HG02970 (cell line): Measurements from ENCODE around the gene IGF2.

ENCODE experiments used
- ATAC-seq: cut with Tn5 transposase; IDR thresholded peaks from one replicate; pipeline ENCODE4 v1.9.1; 2021; ENCODE audit warnings: mild to moderate bottlenecking, moderate library complexity, moderate number of reproducible peaks; ENCODE audit not compliant: unreplicated experiment, low FRiP score

The IGF2 gene

DNA sequence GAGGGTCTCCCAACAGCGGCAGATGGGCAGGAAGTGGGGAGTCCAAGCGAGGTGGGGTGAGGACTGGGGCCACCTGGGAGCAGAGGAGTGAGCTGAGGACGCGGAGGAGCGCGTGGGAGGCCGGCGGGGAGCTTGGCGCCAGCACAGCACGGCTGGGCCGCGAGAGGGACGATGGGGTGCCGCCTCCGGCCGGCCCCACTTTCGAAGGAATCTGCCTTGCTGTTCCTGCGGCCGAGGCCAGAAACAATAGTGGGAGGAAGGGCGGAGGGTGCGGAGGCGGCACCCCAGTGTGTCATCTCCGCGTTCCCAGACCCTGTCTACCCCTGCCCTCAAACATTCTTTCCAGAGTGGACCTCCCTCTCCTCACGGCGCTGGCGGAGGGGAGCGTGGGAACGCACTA lies 16.3 kb upstream of the IGF2 start:
- no peak for ATAC-seq

DNA sequence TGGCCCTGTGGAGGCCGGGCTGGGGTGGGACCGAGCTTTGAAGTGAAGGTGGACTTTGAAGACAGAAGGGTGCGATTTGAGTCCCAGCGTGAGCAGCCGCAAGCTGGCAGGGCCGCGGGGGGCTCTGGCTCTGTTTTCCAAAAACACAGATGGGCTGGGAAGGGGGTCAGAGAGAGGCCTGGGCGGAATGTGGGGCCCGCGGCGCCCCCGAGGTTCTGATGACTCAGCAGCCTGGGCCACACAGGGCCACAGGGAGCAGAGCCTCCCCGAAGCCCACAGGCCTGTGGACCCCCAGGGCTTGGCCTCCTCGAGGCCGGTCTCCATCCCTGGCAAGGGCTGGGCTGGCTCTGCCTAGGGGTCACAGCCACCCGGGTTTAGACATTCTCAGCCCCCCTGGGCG lies 15.7 kb upstream of the IGF2 start:
- no peak for ATAC-seq

DNA sequence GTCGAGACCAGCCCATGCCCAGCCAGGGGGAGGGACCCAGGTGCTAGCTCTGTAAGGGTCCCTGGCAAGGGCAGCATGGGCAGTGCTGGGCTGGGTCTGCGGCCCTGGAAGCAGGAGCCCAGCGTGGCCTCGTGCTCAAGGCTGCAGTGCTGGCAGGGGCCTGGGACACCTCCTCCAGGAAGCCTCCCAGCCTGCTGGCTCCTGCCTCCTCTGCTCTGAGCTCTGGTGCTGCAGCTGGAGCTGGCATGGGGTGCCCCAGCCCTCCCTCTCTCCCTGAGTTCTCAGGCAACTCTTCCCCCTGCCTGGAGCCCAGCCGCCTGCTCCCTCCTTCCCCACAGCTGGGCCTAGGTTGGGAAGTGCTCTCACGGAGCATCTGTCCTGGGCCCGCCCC lies 15.0 kb upstream of the IGF2 start:
- no peak for ATAC-seq

DNA sequence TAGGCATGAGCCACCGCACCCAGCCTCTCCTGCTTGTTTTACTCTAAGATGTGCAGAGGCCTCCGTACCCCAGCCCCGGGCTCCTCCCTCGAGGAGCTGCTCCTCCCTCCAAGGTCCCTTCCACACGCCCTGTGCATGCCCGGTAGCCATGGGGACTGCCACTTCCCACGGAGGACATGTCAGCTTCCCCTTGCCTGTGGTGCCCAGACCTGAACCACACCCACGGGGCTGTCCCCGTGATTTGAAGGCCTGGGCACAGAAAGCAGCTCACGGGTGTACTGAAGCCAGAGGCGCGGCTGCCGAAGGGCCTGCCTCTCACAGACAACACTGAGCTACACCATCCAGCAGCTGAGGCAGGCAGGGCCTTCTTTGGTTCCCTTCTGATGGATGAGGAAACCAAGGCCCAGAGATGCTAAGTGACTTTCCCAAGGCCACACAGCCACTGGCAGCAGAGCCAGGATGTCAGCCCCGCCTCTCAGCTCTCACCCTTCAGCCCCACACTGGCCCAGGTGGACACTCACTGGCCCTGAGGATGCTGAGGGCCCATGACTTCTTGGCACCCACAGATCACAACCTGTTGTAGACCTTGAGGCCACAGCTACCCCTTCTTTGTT lies 14.5 kb upstream of the IGF2 start:
- ATAC-seq = no peak

DNA sequence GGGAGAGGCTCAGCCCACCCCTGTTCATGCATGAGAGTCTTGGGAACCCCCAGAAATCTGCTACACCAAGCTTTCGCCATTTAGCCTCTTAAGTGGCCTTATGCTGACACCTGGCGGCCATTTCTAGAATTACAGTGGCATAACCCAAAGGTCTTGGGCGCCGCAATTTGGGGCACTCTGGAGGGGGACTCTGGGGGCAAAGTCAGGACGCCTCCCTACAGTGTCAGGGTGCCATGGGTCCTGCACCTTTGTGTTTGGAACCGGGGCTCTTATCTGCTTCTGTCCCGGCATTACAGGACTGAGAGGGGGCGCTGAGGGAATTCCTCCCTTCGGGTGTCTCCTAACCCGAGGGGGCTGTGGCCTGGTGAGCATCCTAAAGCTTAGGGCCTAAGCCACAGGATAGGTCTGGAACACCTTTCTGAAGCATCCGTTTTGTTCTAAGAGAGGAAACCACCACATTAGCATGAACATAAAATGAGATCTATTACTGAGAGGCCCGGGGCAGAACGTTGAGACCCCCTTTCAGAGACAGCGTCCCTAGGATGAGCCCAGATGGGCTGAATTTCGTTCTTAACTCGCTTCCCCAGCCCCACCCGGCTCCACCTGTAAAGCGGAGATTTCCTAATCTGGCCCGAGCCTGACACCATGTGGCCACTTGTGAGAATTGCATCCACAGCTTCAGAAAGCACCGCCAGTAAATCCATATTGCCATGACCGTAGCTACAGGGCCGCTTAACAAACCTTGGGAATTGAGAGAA lies 12.5 kb upstream of the IGF2 start:
- ATAC-seq = no peak

DNA sequence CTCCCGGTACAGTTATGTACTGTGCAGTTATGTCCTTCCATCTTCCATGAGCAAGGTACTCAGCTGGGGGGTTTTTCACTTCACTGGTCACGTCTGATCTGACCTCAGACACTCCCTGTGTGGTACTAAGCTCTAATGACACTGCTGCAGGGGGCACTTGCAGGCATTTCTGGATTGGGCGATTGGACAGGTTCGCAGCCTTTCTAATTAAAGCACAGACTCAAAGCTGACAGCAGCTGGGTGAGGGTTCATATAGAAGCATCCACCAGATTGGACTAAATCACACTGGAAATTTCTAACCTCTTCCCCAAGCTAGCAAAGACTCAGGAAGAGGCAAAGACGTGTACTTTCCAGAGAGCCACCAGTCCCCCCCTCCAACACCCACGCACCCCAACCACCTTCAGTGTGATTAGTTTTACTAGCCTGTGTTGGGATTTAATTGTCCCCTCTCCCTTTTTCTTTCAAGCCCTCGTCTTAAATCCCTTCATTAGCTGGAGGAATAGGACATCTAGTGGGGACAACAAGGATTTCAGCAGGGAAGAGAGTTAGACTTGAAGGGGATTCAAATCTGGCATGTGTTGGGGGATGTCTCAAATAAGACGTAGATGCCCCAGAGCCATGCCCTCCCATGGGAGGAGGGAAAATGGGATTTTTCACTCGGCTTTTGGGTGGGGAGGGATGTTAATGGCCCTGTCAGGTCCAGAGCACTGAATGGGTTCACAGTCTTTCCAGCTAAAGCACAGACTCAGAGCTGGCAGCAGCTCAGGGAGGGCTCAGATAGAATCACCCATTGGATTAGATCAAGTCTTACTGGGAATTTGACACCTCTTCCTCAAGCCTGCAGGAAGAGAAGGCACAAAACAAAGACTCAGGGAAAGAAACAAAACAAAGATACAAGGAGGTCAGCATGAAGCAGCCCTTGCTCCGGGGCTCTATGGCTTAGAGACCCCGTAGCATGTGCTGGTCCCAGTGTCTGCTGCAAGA lies 11.0 kb upstream of the IGF2 start:
- ATAC-seq = no peak

DNA sequence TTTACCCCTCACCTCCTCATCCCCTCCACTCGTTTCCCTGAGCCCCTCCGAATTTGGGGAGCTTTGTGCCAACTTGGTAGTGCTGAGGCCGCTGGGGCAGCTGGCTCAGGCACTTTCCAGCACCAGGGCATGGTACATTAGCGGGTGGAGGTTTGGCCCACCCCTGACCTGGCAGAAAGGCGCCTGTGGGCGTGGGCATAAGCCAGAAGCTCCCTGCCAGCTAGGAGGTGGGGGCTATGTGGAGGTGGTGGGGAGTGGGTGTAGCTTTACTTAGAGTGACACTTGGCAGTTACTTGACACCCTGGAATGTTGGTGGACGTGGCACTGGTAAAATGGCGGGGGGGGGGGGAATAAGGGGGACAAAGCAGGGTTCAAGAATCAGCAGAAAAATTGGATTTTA lies 10.3 kb upstream of the IGF2 start:
- no peak for ATAC-seq

DNA sequence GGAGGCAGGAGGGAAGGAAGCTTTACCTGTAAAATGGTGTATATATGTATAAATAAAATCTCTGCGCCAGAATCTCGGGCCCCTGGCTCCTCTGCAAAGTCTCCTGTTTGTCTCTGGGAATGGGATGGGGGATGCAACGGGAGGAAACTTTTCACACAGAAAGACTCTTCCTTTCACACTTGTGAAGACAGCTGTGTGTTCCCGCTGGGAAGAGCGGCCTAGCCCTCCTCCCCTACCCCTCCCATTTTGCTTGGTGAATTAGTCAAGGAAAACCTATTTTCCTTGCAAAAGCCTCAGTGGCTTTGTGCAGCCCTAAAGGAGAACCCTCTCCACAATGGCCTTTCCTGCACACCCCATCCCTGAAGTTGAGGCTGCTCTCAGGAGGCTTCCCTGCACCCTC lies 9.4 kb upstream of the IGF2 start:
- no peak for ATAC-seq

DNA sequence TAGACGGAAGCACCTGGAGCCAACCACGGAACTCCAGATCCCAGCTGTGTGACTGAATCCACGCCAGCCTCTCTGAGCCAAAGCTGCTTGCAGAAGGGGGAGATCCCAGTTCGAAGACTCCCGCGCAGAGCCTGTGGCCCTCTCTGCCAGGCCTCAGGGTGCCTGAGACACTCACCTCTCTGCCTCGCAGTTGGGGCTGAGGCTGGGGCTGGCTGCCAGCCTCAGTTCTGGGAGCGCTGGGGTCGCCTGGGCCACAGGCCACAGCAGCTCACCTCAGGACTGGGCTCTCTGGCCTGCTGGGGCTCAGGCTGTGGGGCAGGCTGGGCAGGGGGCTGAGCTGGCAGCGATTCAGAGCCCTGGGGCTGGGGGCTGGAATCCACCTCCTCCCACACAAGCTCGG lies 8.2 kb upstream of the IGF2 start:
- ATAC-seq = no peak

DNA sequence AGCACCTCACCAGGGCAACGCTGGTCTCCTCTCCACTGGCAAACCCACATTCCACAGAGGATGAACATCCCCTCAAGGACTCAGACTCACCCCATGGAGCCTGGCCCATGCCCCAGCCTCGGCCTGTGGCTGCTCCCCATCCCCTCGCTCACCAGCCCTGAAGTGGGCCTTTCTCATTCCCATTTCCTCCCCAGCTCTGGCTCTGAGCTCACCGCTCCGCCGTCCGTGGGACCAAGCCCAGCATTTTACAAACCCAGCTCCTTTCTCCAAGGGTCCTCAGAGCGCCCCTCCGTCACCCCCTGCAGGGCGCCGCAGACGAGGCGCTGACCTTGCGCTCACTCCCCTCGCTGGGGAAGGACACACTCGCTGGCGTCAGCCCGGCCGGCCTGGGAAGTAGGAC lies 6.9 kb upstream of the IGF2 start:
- no peak for ATAC-seq

DNA sequence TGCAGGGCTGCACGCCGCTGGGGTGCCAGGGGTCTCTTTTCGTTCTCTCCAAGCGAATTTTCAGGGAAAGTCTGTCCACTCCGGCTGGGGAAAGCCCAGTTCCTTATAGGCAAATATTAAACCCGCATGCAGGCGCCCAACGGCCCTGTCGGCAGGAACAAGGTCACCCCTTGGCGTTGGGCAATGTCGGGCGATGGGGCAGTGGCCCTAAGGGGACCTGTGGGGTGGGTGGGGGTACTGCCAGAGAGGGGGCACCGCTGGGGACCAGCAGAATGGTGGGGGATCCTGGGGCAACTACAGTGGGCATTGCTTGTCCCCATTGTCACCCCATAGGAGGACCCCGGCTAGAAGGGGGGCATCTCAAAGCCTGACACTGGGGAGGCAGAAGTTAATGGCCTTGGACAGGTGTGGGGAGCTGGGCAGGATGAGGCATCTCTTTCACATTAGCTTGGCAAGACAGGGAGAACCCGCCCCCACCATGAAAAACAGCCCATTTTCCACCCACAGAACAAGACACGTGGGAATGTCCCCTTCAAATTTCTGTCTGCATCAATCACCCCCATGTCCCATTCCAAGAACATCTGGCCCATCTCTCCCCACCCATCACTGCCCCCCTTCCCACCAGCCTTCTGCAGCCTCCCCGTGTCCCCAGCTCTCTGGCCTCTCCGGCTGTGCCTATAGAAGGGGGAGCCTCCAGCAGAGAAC lies 5.5 kb upstream of the IGF2 start:
- no peak for ATAC-seq

DNA sequence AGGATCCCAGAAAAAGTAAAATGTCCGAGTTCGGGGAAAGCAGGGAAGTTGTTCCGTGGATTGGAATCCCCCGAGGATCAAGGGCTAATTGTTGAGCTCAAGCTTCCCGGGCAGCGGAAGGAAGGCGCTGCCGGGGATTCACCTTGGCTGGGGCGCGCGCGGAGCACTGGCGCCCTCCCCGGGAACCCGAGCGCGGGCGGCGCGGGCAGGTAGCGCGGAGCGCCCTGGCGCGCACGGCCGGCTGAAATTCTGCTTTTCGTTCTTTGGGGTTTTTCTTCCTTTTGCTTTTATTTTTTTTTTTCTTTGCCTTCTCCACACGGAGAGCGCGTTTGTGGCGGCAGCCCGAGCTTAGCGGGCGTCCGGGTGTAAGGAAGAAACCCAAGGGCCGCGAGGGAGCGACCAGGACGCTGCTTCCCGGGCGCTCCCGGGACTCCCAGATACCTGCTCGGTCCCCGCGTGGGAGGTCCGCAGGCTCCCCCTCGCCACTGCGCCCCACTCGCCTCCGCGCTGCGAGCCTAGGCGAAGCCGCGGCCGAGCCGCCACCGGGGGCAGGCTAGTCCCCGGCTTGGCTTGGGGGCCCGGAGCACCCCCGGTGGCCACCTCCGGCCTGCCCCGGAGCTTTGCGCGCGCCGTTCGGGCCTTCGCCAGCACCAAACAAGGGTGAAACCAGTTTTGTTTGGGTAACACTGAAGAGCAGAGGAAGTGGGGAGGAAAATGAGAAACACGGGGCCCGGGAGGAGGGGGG lies 4.8 kb upstream of the IGF2 start:
- no peak for ATAC-seq

DNA sequence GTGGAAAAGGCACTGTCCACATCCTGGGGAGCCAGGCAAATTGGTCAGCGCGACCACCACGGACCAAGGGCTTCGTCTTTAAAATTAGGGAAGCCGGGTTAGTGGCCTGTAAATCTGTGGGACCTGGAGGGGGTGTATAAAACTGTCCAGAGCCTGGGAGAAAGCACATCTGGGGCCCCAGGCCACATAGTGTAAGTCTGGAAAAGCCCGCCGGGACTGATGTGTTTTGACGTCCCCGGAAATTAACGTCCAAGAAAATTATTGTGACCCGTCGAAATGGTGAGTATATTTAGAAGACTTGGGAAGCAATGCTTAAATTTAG lies 4.2 kb upstream of the IGF2 start:
- no peak for ATAC-seq

DNA sequence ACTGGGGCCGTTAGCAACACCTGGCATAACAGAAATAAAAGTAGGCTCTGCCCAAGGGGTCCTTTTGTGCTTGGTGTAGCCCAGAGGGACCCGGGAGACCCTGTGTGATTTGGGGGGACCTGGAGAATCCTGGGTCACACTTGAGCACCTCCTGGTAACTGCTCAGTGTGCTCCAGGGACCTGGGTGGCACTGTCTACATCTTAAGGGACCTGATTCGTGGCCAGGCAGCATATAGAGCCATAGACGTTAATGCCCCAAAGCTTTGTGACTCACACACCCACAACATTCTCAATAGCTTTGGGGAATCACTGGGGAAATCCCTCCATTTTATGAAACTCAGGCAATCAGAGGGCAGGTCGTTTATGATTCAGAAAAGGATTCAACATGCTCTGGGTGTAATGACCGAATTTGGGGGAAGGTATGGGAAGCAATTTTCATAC lies 3.6 kb upstream of the IGF2 start:
- ATAC-seq = no peak

DNA sequence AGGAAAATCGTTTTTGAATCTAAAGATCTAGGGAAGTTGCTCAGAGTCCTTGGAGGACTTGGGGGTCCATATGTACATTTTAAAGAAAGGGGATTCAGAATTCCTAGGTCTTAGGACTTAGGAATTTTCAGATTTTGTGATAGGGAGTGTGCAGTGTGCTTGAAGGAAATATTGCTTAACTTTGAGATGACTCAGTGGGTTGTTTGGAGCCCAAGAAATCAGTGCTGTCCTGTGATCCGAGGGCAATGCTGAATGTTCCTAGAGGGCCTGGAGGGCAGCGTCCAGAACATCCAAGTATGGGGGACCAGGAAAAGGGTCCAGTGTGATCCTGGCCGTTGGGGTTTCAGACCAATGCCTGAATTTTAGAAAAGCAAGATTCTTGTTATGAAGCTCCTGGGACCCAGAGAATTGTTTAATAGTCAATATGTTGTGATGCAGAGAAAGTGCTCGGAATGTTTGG lies 3.1 kb upstream of the IGF2 start:
- ATAC-seq = no peak

DNA sequence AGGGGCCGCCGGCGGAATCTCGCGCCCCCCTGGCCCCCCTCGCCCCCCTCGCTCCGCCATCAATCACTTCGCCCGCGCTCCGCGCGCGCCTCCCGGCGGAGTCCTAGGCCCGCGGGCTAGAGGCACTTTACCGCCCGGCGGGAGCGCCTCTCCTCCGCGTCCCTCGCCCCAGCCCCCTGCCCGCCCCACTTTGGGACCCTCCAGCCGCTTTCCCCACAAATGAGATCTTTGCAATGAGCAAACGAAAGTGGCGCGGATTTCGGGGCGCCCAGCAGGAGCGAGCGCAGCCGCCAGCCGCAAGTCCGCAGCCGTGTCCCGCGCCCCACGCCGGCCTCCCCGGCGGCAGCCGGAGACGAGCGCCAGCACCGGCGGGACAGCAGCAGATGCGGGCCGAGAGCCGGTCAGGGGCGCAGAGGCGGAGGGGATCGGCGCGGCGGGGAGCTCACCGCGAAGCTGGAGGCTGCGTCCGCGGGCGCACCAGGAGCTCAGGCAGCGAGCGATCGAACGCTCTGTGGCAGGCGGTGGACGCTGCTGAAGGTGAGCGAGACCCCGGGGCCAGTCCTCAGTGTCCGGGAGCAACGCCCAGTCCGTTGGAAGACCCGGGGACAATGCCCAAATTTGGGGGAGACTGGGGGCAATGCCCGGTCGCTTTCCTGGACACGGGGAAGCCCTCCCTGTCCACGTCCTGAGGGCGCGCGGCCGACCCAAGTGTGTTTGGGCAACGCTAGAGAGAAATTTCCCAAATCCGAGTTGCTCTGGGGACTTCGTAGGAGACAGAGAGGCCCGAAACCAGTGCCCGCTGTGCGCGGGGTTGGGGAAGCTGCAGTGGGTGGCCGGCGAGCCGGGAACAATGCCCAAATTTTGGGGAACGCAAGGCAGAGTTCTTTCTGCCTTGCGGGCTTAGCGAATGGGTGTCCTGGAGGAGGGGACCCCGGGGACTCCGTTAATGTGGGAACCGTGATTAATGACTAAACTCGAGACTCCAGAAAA lies 1.5 kb upstream of the IGF2 start:
- ATAC-seq = no peak

DNA sequence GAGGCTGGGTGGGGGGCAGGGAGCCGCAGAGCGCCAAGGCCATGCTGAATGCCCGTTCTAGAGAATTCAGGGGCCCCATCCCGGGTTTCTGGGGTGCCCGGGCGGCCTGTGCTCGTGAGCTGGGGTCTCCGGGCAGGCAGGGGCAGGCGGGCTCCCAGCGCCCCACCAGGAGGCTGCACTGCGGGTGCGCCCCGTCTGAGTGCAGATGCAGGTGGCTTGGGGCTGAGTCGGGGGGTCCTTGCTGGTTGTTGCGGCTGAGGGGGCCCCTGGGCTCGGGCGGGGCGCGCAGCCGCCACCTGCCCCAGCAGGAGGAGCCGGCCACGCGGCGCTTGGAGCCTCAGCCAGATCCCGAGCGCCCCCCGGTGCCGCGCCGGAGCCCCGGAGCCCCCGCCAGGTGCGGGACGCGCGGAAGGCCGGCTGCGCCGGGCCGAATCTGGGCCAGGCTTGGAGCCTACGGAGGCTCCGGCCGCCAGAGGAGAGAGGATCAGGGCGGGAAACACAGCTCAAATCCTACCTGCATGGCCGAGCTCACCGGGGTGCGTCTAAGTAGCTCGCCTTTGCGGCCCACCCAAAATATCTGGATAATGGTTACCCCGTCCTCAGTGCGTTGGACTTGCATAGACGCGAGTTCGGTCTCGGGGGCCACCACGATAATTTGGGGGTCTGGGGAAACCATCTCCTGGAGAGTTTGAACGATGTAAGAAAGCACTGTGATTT lies 590 bp upstream of the IGF2 start:
- no peak for ATAC-seq

DNA sequence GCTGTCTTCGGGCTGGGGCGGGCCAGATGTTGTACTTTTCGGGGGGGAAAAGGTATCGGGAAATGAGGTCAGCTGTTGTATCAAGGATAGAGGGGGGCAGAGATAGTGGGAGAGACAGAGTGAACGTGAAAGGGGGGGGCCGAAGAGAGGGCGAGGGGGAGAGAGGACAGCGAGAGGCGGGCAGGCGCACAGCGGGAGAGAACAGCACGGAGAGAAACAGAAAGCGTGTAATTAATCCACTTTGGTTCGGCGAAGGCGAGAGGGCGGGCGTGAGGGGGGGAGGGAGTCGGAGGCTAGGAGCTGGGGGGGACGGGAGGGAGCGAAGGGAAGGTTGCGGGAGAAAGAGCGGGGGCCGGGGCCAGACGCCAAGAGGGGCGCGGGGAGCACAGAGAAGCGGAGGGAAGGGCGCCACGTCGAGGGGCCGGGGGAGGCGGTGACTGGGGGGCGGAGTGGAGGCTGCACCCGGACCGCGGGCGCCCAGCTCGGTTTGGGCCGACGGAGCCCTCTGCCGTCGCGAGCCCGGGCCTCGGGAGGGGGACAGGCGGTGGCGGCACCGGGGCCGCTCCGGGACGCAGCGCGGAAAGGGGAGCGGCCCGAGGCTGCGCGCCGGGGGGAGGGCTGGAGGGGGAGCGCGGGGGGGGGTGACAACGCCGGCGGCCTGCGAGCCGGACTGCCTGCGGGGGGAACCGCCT lies 612 bp downstream of the IGF2 start:
- no peak for ATAC-seq
